ENCODE measurements around the gene BID. TPM values are rescaled to one million over a fixed set of nuclear protein-coding genes. Genes with fewer than 3 reads are reported as not detected.
A peak's percentile ranks its signal among the peaks of the same experiment; 100 is the strongest.

Gene BID
- total RNA-seq, 6 experiments from 2014 or later, result 48.7 to 61.0 (median 50.6) TPM

GRCh38 chr22:17754233-17754925, 19.9 kb downstream of the BID start:
- DNase-seq, result no peak
- Mint-ChIP-seq H3K4me3 (no peak overlapping the region), H3K36me3 (ENCODE audit: low read depth) (no peaks in the 10 kb centered on the region), H3K27ac (no peak overlapping the region), H3K27me3 (ENCODE audit: insufficient read depth) (no peaks in the 10 kb centered on the region; the same call in 1 of the 2 replicates), H3K9me3 (no peaks in the 10 kb centered on the region), H3K4me1 (ENCODE audit: low read depth) (no peaks in the 10 kb centered on the region)
- peak; percentile 38 for TF ChIP-seq CTCF (IDR thresholded peaks at IDR 0.05)

GRCh38 chr22:17753401-17753989, 20.8 kb downstream of the BID start:
- Mint-ChIP-seq H3K9me3 (no peaks in the 10 kb centered on the region), H3K4me3 (no peak overlapping the region), H3K36me3 (ENCODE audit: low read depth) (no peaks in the 10 kb centered on the region), H3K27ac (no peak overlapping the region), H3K27me3 (ENCODE audit: insufficient read depth) (no peaks in the 10 kb centered on the region; the same call in 1 of the 2 replicates), H3K4me1 (ENCODE audit: low read depth) (no peaks in the 10 kb centered on the region)
- TF ChIP-seq CTCF (IDR thresholded peaks at IDR 0.05), result no peak
- DNase-seq, result no peak

GRCh38 chr22:17751596-17751995, 22.7 kb downstream of the BID start:
- H3K27ac Mint-ChIP-seq, result no peak overlapping the region
- H3K9me3 Mint-ChIP-seq, result no peaks in the 10 kb centered on the region
- no peaks in the 10 kb centered on the region for H3K4me1 Mint-ChIP-seq (ENCODE audit: low read depth)
- H3K36me3 Mint-ChIP-seq (ENCODE audit: low read depth), result no peaks in the 10 kb centered on the region
- TF ChIP-seq CTCF (IDR thresholded peaks at IDR 0.05), result no peak
- no peak for DNase-seq
- H3K4me3 Mint-ChIP-seq, result no peak overlapping the region
- no peaks in the 10 kb centered on the region; the same call in 1 of the 2 replicates for H3K27me3 Mint-ChIP-seq (ENCODE audit: insufficient read depth)

- TF ChIP-seq CTCF (IDR thresholded peaks at IDR 0.05), result no peak
- no peaks in the 10 kb centered on the region for H3K27me3 Mint-ChIP-seq (ENCODE audit: insufficient read depth)
- no peaks in the 10 kb centered on the region for H3K36me3 Mint-ChIP-seq (ENCODE audit: low read depth)
- DNase-seq, result no peak
- no peaks in the 10 kb centered on the region for H3K4me1 Mint-ChIP-seq (ENCODE audit: low read depth)
- H3K4me3 Mint-ChIP-seq, result no peak overlapping the region
- no peaks in the 10 kb centered on the region for H3K9me3 Mint-ChIP-seq
- H3K27ac Mint-ChIP-seq, result no peak overlapping the region
Measured at GRCh38 chr22:17749605-17750395, 24.5 kb downstream of the BID start.

- Mint-ChIP-seq H3K4me1 (ENCODE audit: low read depth) (no peaks in the 10 kb centered on the region), H3K4me3 (no peak overlapping the region), H3K36me3 (ENCODE audit: low read depth) (no peaks in the 10 kb centered on the region), H3K9me3 (no peaks in the 10 kb centered on the region), H3K27ac (no peak overlapping the region), H3K27me3 (ENCODE audit: insufficient read depth) (no peaks in the 10 kb centered on the region)
- no peak for TF ChIP-seq CTCF (IDR thresholded peaks at IDR 0.05)
- DNase-seq, result no peak
Measured at GRCh38 chr22:17748555-17749353, 25.5 kb downstream of the BID start.

Data from HFFc6 (cell line).